ENCODE measurements around the gene ITGA11. TPM values are rescaled to one million over a fixed set of nuclear protein-coding genes. Genes with fewer than 3 reads are reported as not detected.

ITGA11 gene
- total RNA-seq, 2 experiments from 2014 or later, result under 0.01 TPM; not detected in 1

GRCh38 chr15:68277603-68278344, 154.2 kb downstream of the ITGA11 start, which contains the start of gene FEM1B:
Gene FEM1B, plus strand, starts transcription at chr15:68277745. Its CDS starts 673 bp downstream, at chr15:68278418.
- BruUV-seq (replicated peaks), result no TSS peak

GRCh38 chr15:68277131-68277602, 154.8 kb downstream of the ITGA11 start:
- peak overlapping the region; percentile 82 for H3K4me3 ChIP-seq (ENCODE audit: low read depth, low read length, poor library complexity, severe bottlenecking)
- intact Hi-C loops (cut with micrococcal nuclease; ENCODE audit: unreplicated experiment), result loop anchor here (5.0 kb wide), 1 partner anchor 495 kb away; no protein-coding TSS in a partner anchor
- DNase-seq (ENCODE audit: low spot score), result no peak
- BruUV-seq (replicated peaks), result no TSS peak
- peaks cover 30% of the 10 kb centered on the region for H4K20me1 ChIP-seq (ENCODE audit: insufficient read depth, low read length)
- peak overlapping the region; percentile 95 for H3K4me2 ChIP-seq (ENCODE audit: low read length)
- peak overlapping the region; percentile 89 for H2AFZ ChIP-seq (ENCODE audit: low read length)
- TF ChIP-seq CTCF (conservative IDR thresholded peaks at IDR 0.05; ENCODE audit: low read length), result no peak
- no peak for TF ChIP-seq EZH2phosphoT487 (IDR thresholded peaks at IDR 0.05; ENCODE audit: borderline replicate concordance, low read depth, low read length)
- ChIA-PET CTCF (ENCODE audit: unreplicated experiment) (interaction anchor here (1.0 kb wide), 1 partner anchor 29 kb away, joined by 3 read pairs; no protein-coding TSS in a partner anchor), POLR2A (interaction anchor here (1.7 to 1.9 kb wide), 2 partner anchors 18 to 20 kb away, joined by 4 read pairs; no protein-coding TSS in a partner anchor)
- H3K4me1 ChIP-seq (ENCODE audit: insufficient read depth, low read length, poor library complexity, severe bottlenecking), result peaks cover 30% of the 10 kb centered on the region
- peaks cover 38% of the 10 kb centered on the region for H3K79me2 ChIP-seq (ENCODE audit: insufficient read depth, low read depth, low read length)
- peaks cover 16% of the 10 kb centered on the region; the same call in 1 of the 2 replicates for H3K36me3 ChIP-seq (ENCODE audit: insufficient read depth, low read length)
- no peaks in the 10 kb centered on the region for H3K9me3 ChIP-seq (ENCODE audit: low read length)
- peak overlapping the region; percentile 79 for H3K27ac ChIP-seq (ENCODE audit: low read depth, low read length, poor library complexity, severe bottlenecking)
- no peaks in the 10 kb centered on the region for H3K9me2 ChIP-seq (ENCODE audit: insufficient read depth, low read length)

More at GRCh38 chr15:68277603-68278344, 154.2 kb downstream of the ITGA11 start, which contains the start of gene FEM1B:
- H3K4me3 ChIP-seq (ENCODE audit: low read depth, low read length, poor library complexity, severe bottlenecking), result peak within 1 kb of the TSS; percentile 82
- no peaks in the 10 kb centered on the region for H3K9me3 ChIP-seq (ENCODE audit: low read length)
- no peaks in the 10 kb centered on the region for H3K9me2 ChIP-seq (ENCODE audit: insufficient read depth, low read length)
- peak; percentile 90 for DNase-seq (ENCODE audit: low spot score)
- H3K4me2 ChIP-seq (ENCODE audit: low read length), result peak within 1 kb of the TSS; percentile 95
- no peak for TF ChIP-seq EZH2phosphoT487 (IDR thresholded peaks at IDR 0.05; ENCODE audit: borderline replicate concordance, low read depth, low read length)
- no peak for TF ChIP-seq CTCF (conservative IDR thresholded peaks at IDR 0.05; ENCODE audit: low read length)
- H3K79me2 ChIP-seq (ENCODE audit: insufficient read depth, low read depth, low read length), result peaks cover 44% of the 10 kb centered on the region
- H2AFZ ChIP-seq (ENCODE audit: low read length), result peak within 1 kb of the TSS; percentile 89
- H3K4me1 ChIP-seq (ENCODE audit: insufficient read depth, low read length, poor library complexity, severe bottlenecking), result peaks cover 33% of the 10 kb centered on the region
- POLR2A ChIA-PET, result interaction anchor here (1.7 to 1.9 kb wide), 2 partner anchors 19 kb away, joined by 4 read pairs; no protein-coding TSS in a partner anchor
- intact Hi-C loops (cut with micrococcal nuclease; ENCODE audit: unreplicated experiment), result loop anchor here (2.0 to 5.0 kb wide), 3 partner anchors 21 to 495 kb away; partner anchors contain the start of gene CLN6
- peaks cover 16% of the 10 kb centered on the region; the same call in 1 of the 2 replicates for H3K36me3 ChIP-seq (ENCODE audit: insufficient read depth, low read length)
- peak within 1 kb of the TSS; percentile 79 for H3K27ac ChIP-seq (ENCODE audit: low read depth, low read length, poor library complexity, severe bottlenecking)
- peaks cover 30% of the 10 kb centered on the region for H4K20me1 ChIP-seq (ENCODE audit: insufficient read depth, low read length)
- CTCF ChIA-PET (ENCODE audit: unreplicated experiment), result interaction anchor here (0.7 to 1.0 kb wide), 2 partner anchors 25 to 28 kb away, joined by 3 to 4 read pairs; no protein-coding TSS in a partner anchor
